DMS79 (cell line): ENCODE data around the gene MAD1L1.
"Not testable (repeated sequence)": the region's sequence is repeated elsewhere in the genome, so short reads cannot be mapped to it uniquely, and the experiment has no call there.

Experiments
- DNase-seq: peaks from one replicate; lab custom pipeline; 2025; lab: John Stamatoyannopoulos, UW

Gene MAD1L1

DNA sequence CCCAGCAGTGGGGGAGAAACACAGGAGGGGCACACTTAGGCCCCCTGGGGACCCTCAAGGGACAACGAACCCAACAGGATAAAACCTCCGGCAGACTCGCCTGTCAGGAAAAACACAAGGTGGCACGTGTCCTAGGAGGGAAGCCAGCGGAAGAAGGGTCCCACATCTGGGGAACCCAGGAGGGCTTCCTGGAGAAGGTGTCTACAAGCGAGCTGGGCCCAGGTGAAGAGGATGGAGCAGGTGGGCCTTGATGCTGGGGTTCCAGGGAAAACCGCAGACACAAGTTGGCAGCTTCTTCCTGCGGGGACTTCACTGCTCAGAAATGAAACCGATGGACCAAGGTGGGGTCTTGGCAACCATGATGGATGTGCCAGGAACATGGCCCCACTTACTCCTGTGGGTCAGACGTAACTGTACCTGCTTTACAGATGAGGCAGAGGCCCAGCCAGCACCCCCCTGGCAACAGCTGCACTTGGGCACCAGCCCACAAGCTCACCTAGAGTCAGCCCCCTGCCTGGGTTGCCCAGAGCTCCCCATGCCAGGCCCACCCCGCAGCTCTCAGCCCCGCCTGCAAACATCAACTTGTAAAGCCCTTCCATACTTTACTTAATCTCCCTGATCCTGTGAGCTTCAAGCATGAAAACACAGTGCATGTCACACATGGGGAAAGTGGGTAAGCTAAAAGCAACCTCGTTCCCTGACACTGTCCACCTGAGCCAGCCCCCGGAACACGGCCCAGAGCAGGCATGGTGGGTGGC is 337.7 kb downstream of the MAD1L1 start:
- DNase-seq = no peak

DNA sequence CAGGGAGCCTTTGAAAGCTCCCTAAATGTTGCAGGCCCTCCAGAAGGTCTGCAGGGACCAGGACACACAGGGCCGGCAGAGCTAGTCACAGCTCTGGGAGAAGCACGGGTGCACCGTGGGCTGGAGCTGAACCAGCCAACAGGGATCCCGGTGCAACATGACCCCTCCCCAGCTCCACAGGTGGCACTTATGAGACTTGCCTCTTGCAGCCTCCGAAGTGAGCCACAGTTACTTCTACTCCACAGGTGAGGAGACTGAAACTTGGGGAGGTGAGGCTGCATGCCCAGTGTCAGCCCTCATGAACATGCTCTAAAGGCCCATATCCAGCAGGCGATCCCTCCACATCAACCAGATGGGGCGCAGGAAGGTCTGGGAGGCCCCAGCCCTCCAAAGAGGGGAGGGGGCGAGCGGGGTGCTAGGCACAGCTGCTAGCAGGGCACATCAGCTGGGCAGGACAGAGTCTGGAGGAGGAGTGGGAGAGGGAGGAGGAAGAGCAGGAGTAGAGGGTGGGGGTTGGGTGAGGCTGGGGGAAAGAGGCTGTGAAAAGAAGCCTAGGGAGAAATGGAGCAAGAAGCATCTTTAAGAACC is 338.3 kb downstream of the MAD1L1 start:
- DNase-seq = no peak

DNA sequence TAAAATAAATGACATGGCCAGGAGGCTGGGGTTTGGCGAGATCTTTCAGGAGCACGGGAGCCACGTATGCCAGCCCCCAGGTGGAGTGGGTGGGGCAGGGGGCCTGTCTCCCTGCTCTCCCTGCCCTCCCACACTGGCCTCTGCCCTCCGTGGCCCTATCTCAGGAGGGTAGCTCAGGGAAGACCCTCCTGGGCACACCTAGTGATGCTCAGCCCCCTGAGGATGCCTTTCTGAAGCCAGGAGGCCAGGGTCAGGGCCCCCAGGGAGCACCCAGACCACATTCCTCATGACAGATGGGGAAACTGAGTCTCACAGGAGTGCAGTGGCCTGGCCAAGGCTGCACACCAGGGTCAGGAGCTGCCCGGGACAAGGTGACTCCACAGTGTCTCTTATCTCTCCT is 339.3 kb downstream of the MAD1L1 start:
- no peak for DNase-seq

DNA sequence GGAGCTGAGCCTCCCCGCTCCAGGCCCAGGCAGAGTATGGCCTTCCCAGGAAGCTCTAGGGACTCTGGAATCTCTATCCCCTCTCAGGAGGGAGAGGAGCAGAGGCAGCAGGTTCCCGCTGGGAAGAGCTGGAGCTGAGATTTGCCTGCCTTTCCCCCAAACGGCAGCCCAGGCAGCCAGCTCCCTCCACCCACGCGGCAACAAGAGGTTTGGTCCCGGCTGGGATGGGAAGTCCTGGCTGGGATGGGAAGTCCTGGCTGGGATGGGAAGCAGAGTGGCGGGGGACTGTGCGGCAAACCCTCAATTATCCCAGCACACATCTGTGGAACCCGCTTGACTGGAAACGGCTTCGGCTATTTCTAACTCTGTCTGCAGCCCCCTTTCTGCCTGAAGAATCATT is 339.7 kb downstream of the MAD1L1 start:
- DNase-seq = no peak

DNA sequence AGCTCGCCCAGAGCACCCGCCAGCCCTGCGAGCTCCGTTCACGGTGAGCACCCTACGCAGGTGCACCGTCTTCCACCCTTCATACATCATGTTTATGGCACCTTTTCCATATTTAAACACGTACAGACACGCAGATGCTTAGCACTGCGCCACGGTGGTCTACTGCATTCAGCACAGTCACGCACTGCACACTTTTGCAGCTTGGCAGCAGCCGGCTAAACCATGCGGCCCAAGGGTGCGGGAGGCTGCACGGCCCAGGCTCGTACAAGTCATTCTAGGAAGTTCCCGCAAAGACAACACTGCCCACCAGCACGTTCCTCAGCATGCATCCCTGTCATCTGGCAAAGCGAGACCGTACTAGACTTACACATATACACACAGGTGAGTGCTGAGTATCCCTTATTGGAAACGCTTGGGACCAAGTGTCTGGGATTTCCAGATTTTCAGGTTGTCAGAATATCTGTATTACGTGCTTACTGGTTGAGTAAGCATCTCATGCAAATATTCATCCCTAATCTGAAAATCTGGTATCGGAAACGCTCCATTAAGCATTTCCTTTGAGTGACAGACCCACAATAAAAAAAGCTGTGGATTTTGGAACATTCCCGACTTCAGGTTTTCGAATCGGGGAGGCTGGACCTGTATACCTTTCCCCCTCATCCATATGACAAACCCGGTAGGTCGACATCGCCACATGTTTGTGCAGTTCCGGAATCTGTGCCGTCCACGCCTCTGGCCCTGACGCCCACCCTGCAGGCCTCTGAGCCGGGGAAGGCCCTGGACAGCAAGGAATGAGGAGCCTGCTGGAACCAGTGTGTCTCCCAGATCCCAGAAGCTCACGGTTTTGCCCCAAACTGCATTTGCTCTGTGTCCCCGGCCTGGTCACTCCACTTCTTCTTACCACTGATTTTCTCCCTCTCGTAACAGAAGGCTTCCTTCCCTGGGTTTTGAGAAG is 340.5 kb downstream of the MAD1L1 start:
- DNase-seq = no peak

DNA sequence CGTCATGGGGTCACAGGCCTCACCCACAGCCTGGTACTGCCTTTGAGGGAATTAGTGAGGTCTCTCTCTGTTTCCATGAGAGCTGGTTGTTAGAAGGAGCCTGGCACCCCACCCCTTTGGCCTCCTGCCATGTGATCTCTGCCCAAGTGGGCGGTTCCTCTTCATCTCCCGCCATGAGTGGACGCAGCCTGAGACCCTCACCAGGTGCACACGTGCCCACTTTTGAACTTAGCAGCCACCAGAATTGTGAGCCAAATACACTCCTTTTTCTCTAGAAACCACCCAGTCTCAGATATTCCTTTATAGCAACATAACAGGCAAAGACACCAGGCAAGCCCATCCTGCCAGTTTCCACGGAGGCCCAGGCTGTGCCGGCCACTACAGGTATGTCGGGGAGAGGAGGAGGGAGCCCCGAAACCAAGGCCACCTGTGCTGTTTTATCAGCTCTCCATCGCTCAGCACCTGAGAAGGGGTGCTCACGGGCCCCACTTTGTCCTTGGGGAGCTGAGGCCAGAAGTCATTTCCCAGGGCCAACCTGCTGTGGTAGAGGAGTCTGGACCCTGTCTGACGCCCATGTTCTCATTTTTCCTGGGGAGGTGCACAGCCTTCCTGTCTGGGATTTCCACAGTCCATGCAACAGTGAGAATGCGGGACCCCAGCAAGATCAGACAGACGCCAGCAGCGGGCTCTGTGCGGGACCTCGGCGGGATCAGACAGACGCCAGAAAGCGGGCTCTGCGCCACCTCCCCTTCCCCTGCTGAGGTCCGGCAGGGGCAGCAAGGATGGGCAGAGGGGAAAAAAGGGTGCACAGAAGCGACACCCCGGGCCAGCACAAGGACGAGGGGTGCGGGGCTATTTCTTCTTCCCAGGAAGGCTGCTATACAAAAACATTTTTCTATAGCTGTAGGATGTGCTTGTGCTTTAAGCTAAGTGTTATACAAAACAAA is 342.2 kb downstream of the MAD1L1 start:
- DNase-seq = no peak

DNA sequence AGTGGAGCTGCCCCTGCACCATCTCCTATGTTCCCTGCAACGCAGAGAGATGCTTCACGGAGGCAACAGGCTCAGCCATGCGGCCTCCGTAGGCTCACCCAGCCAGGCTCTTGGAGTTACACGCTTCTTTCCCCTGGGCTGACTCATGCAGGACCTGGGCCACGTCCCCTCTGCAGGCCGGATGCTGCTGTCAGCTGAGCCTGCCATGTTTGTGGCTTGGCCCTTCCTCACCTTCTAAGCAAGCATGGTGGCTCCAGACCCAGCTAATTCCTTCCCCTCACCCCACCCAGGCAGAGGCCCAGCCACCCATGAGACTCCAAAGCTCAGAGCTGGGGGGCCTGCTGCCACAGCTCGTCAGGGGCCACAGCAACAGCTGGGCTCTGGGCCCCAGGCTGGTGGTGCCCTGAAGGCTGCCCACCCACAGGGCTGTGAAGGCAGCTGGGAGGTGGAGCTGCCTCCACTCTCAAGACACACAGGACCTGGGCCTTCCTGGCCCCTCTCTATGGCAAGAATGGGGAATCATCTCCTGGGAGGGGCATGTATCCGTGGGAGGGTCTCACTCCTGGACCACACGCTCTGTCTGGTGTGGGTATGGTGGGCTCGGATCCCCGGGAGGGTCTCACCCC is 343.1 kb downstream of the MAD1L1 start:
- no peak for DNase-seq

DNA sequence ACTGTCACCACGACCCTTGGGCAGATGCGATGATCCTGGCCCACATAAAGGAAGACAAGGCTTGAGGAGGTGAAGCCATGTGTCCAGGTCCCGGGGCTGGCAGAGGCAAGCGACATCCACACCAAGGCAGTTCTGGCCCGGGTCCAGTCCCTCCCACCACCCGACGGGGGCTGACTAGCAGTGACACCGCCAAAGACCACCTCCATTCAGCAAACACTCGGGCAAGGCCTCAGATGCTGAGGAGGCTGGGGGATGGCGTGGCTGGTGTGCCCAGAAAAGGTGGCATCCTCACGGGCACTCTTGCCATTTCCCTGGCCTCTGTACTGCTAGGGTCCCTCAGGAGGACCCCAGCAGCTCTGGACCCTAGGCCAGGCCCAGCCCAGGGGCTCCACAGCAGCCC is 343.7 kb downstream of the MAD1L1 start:
- DNase-seq = no peak

DNA sequence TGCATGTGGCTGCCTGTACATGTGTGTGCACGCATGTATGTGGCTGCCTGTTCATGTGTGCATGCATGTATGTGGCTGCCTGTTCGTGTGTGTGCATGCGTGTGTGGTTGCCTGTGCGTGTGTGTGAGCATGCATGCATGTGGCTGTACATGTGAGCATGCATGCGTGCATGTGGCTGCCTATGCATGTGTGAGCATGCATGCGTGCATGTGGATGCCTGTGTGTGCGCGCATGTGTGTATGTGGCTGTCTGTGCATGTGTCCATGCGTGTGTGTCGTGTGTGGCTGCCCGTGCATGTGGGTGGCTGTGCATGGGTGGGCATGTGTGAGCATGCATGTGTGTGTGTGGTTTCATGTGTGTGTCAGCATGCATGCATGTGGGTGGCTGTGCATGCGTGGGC is 344.3 kb downstream of the MAD1L1 start:
- DNase-seq = no peak

DNA sequence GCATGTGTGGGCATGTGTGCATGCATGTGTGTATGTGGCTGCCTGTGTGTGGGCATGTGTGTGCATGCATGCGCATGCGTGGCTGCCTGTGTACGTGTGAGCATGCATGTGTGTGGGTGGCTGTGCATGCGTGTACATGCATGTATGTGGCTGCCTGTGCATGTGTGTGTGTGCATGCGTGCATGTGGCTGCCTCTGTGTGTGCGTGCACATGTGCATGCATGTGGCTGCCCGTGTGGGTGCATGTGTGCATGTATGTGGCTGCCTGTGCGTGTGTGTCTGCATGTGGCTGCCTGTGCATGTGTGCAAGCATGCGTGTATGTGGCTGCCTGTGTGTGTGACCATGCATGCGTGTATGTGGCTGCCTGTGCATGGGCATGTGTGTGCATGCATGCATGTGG is 345.5 kb downstream of the MAD1L1 start:
- DNase-seq = no peak

DNA sequence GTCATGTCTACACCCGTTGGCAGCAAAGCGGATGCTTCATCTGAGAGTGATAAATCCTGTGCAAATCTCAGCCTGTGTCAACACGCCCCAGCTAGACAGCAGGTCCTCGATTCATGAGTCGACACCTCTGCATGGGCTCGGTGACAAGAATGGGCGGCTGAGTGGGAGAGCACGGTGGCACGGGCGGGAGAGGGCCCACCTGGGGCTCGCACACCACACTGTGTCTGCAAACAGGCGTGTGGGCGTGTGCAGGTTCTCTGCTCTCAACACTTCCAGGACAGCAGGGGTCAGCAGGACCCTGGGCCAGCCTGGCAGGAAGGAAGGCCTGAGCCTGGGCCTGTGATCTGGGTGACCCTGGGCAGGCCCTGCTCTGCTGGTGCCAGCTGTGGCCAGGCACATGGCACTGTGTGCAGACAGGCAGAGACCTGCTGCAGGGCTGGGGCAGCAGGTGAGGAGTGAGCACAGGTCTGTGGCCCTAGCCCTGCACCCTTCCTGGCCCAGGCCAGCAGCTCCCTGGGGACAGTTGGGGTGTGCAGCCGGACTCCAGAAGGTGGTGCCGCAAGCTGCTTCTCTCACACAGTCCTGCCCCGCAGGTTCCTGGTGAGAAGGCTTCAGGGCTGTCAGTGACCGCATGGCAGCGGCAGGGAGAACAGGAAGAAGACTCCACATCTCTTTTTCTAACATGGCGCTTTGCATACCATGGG is 346.2 kb downstream of the MAD1L1 start:
- DNase-seq = peak; percentile 53

DNA sequence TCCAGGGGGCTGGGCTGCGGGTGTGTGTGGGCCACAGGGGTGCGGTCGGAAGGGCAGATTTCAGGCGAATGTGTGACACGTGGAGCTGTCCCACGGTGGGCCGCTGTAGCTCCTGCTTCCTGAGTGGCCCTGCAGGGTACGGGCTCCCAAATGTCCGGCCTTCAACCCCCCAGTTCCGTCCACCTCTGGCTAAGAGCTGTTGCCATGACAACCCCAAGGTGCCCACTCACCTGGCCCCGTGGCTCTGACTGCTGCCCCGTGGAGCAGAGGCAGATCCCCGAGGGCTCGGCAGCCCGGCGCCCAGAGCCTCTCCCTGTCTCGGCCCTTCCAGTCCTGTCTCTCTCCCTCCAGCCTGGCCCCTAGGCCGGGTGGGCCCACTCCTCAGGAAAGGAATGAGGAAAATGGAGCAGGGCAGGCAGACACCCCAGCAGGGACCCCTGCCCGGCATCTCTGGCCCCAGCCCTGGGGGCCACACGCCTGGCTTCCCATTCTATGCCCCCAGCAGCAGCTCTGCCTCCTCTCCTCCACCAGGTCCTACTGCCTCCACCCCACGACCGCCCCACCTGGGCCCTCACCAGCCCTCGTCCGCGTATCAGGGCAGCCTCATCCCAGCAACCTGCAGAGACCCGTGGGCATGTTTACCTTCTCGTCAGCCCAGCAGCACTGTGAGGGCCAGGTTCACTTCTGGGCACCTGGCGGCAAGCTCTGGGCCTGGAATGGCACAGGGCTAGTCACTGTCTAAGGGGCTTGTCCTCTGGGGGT is 347.1 kb downstream of the MAD1L1 start:
- no peak for DNase-seq

DNA sequence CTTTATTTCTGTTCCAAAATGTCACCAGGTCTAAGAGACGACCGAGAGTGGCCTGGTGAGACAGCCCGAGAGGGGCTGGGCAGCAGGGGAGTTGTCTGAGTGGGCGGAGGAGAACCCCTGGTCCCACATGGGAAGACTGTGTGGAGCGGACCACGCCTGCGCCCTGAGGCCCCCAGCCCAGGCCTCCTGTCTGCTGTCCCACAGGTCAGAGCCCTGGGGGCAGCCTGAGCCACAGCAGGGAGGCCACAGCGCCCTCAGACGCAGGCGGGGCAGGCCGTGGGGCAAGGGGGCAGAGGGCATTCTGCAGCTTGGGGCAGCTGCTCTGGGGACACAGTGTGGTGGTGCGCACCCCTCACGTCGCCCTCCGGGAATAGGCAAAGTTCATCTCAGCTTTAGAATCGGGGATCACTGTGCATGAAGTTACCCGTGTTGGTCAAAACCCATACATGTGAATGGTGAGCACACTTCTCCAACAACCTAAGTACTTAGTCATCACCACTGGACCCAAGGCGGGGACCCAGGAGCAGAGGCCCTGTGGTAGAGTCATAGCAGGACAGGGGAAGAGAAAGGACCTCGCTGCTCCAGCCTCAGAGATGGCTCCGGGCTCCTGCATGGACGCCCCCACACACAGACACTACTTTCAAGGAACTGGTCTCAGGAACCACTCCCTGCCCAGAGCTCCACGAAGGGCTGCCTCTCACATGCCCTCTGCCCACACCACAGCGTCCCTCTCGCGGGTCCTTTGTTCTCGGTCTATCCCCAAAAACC is 348.0 kb downstream of the MAD1L1 start:
- DNase-seq = no peak

DNA sequence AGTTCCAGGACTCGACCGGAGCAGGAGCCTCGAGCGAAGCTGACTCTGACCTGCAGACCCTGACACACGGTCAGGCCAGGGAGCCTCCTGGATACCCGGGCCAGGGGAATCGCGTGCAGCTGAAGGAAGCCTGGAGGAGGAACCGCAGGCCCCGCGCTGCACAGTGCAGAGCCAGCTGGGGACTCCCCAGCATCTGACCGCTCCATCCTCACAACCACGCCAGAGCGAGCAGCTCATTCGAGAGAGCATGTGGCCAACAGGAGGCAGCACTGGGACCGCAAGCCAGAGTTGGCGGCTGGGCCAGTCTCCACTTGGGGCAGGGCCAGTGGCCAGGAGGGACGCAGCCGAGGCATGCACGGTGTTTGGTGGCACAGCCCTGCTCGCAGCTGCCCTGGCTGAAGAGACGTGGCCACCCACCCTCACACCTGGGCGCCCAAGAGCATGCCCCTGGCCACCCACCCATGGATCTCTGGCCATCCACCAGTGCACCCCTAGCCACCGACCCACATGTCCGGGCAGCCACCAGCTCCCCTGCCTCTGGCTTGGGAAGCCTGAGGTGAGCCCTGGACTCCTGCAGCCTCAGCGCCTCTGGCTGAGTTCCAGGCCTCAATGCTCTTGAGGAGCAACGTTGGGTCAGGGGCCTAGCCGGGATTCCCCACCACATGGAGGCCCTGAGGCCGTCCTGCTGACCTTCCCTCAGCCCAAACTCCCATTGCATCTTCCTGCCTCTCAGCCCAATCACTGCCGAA is 348.7 kb downstream of the MAD1L1 start:
- no peak for DNase-seq

DNA sequence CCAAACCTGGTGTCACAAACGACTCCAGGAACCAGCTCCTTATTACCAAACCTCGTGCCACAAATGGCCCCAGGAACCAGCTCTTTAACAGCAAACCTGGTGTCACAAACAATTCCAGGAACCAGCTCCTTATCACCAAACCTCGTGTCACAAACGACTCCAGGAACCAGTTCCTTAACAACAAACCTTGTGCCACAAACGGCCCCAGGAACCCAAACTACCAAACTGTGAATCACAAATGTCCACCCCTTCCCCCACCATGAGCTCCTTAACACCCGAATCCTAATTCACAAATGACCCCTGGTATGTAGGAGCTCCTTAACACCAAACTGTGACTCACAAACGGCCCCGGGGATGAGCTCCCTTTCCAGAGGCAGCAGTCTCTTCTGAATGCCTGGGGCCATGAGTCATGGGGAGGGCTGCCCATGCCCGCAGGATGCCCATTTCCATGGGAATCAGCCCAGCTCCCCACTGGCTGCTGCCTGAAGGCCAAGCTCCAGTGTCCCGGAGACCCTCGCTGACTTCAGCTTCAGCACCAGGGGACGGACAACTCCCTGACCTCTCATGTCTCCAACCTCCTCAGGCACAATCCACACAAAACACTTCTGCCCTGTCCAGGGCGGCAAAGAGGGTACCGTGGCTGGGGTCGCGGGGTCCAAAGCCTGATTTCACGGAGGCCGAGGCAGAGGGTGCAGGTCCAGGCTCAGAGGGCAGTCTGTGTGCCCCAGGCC is 349.5 kb downstream of the MAD1L1 start:
- DNase-seq = no peak

DNA sequence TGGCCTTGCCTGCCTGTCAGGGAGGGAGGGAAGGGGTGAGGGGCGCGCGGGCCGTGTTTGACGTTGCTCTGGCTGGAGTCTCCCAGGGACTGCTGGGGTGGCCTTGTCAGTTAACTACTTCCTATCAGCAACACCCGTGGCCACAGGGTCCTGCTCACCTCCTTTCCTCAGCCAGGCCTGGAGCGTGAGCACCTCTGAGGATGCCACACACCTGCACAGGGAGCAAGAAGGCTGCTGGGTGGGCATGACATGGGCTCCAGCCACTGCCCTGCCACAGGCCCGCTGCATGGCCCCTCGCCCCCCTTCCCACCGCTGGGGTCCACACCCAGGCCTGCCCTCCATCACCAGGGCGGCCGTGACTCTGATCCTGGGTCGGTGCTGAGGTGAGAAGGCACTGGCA is 350.3 kb downstream of the MAD1L1 start:
- no peak for DNase-seq

DNA sequence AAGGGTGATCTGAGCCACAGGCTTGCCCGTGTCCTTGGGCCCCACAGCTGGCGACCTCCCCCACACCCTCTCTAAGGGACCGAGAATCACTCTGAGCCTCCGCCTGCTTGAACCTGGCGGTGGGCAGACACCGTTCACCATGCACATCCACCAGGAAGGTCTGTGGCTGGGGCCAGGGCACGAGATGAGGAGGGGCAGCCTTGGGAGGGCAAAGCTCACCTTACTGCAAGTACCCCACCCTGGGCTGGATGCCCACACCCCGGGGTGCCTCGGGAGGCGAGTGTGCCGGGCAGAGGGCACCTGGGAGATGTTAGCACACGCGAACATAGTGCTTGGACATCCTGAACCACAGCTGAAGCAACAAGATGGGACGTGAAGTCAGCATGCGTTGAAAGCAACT is 350.8 kb downstream of the MAD1L1 start:
- no peak for DNase-seq

DNA sequence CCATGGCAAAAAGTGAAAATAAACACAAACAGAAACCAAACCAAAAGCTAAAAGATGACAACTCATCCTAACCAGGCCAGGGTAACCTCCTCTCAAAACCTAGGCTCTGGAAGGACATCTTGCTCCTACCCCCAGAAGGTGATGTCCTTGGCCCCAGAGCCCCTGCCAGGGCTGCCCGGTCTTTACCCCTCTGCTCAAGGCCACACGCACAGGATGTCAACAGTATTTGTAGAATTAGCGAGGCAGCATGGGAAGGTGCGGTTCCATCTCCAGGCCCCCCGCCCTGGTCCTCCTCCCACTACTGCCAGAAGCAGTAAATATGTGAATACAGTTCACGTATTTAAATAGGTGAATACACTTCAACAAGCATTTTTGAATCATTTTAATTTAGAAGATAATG is 356.1 kb downstream of the MAD1L1 start:
- DNase-seq = not testable (repeated sequence)
